MCF 10A (cell line): ENCODE measurements around the gene AFP. TPM values are rescaled to one million over a fixed set of nuclear protein-coding genes. Genes with fewer than 3 reads are reported as not detected.

Experiments used
- BruUV-seq: library from RNA; stranded (reverse); fragments of 400-500 nt; replicated peaks from 2 replicates; lab custom pipeline; 2021; lab: Mats Ljungman, UMichigan
- CTCF ChIA-PET: fragments of 300-600 bp; sonication (Branson Sonifier 250); formaldehyde crosslinking; extraction: SDS; loops from one replicate; lab custom pipeline; 2021; ENCODE audit warnings: antibody characterized with exemption, inconsistent platforms; lab: Yijun Ruan, JAX
- POLR2A ChIA-PET: fragments of 300-600, 350-650 bp; sonication (Branson Sonifier 250); formaldehyde crosslinking; extraction: SDS; loops from one replicate; lab custom pipeline; 2020; ENCODE audit warnings: antibody characterized with exemption, inconsistent platforms; lab: Yijun Ruan, JAX
- DNase-seq: peaks from one replicate; pipeline ENCODE4 v3.0.0-alpha.2; 2018; ENCODE audit not compliant: unreplicated experiment
- H3K27ac Mint-ChIP-seq: one replicate; pipeline ENCODE4 v1.8.0; 2022; ENCODE audit warnings: mild to moderate bottlenecking, low read depth, mixed read lengths; ENCODE audit not compliant: unreplicated experiment
- H3K27me3 Mint-ChIP-seq: one replicate; pipeline ENCODE4 v1.8.0; 2022; ENCODE audit warnings: mixed read lengths; ENCODE audit not compliant: insufficient read depth, unreplicated experiment
- H3K36me3 Mint-ChIP-seq: one replicate; pipeline ENCODE4 v1.8.0; 2022; ENCODE audit warnings: mild to moderate bottlenecking, moderate library complexity, mixed read lengths; ENCODE audit not compliant: insufficient read depth, unreplicated experiment
- H3K4me1 Mint-ChIP-seq: one replicate; pipeline ENCODE4 v1.8.0; 2022; ENCODE audit warnings: mixed read lengths; ENCODE audit not compliant: insufficient read depth, unreplicated experiment
- H3K4me3 Mint-ChIP-seq: one replicate; pipeline ENCODE4 v1.8.0; 2022; ENCODE audit warnings: mild to moderate bottlenecking, moderate library complexity, mixed read lengths; ENCODE audit not compliant: unreplicated experiment
- H3K9me3 Mint-ChIP-seq: one replicate; pipeline ENCODE4 v1.8.0; 2022; ENCODE audit warnings: mixed read lengths; ENCODE audit not compliant: unreplicated experiment
- CTCF ChIP-seq: fragments of 200-600 bp; IDR thresholded peaks from one replicate; pipeline ENCODE4 v1.8.0; 2022; ENCODE audit warnings: antibody characterized with exemption, mild to moderate bottlenecking; ENCODE audit not compliant: unreplicated experiment
- intact Hi-C: fragments of 100-400 bp; cut with micrococcal nuclease; formaldehyde crosslinking; loops from 2 replicates; pipeline ENCODE4 v1.14.1; 2022
- total RNA-seq: library from RNA; stranded (reverse); gene quantifications from 2 replicates; pipeline ENCODE4 v1.2.3, GENCODE V29; 2022

Gene AFP
- total RNA-seq, 1 experiment from 2014 or later, result not detected

- H3K9me3 Mint-ChIP-seq, result no peaks in the 10 kb centered on the region
- H3K4me3 Mint-ChIP-seq, result no peak overlapping the region
- CTCF ChIA-PET, result interaction anchor here (0.9 kb wide), 1 partner anchor 245 kb away, joined by 3 read pairs; no protein-coding TSS in a partner anchor
- POLR2A ChIA-PET, result interaction anchor here (1.2 kb wide), 1 partner anchor 11 kb away, joined by 4 read pairs; no protein-coding TSS in a partner anchor
- no peaks in the 10 kb centered on the region for H3K36me3 Mint-ChIP-seq
- intact Hi-C loops, result no loop called here
- H3K4me1 Mint-ChIP-seq, result no peaks in the 10 kb centered on the region
- peak; percentile 40 for DNase-seq
- TF ChIP-seq CTCF, result no peak
- H3K27ac Mint-ChIP-seq, result no peak overlapping the region
- no TSS peak for BruUV-seq
- peaks cover 30% of the 10 kb centered on the region for H3K27me3 Mint-ChIP-seq
These were observed 18.0 kb upstream of the AFP start for GRCh38 chr4:73417973-73418372.

- no peaks in the 10 kb centered on the region for H3K36me3 Mint-ChIP-seq
- no peaks in the 10 kb centered on the region for H3K9me3 Mint-ChIP-seq
- intact Hi-C loops, result no loop called here
- no peak overlapping the region for H3K27ac Mint-ChIP-seq
- DNase-seq, result no peak
- no peak for TF ChIP-seq CTCF
- H3K4me3 Mint-ChIP-seq, result no peak overlapping the region
- H3K4me1 Mint-ChIP-seq, result no peaks in the 10 kb centered on the region
- CTCF ChIA-PET, result interaction anchor here (0.9 to 2.6 kb wide), 3 partner anchors 27 to 244 kb away, joined by 3 to 7 read pairs (median 4); no protein-coding TSS in a partner anchor
- H3K27me3 Mint-ChIP-seq, result peaks cover 30% of the 10 kb centered on the region
- POLR2A ChIA-PET, result no interaction called here
- BruUV-seq, result no TSS peak
These were observed 17.3 kb upstream of the AFP start for GRCh38 chr4:73418677-73419076.

GRCh38 chr4:73419106-73420038 lies 16.6 kb upstream of the AFP start:
- no peak for TF ChIP-seq CTCF
- no peak overlapping the region for H3K27ac Mint-ChIP-seq
- H3K9me3 Mint-ChIP-seq, result no peaks in the 10 kb centered on the region
- no peaks in the 10 kb centered on the region for H3K36me3 Mint-ChIP-seq
- no peaks in the 10 kb centered on the region for H3K4me1 Mint-ChIP-seq
- DNase-seq, result no peak
- no TSS peak for BruUV-seq
- H3K4me3 Mint-ChIP-seq, result no peak overlapping the region
- intact Hi-C loops, result no loop called here
- peaks cover 30% of the 10 kb centered on the region for H3K27me3 Mint-ChIP-seq
- POLR2A ChIA-PET, result no interaction called here
- CTCF ChIA-PET, result interaction anchor here (0.6 to 2.6 kb wide), 4 partner anchors 27 to 244 kb away, joined by 3 to 7 read pairs (median 4); no protein-coding TSS in a partner anchor

GRCh38 chr4:73420615-73421014 lies 15.4 kb upstream of the AFP start:
- ChIA-PET CTCF (interaction anchor here (1.3 to 2.6 kb wide), 3 partner anchors 14 to 79 kb away, joined by 3 to 7 read pairs (median 4); no protein-coding TSS in a partner anchor), POLR2A (no interaction called here)
- no peak overlapping the region for H3K27ac Mint-ChIP-seq
- no peaks in the 10 kb centered on the region for H3K9me3 Mint-ChIP-seq
- TF ChIP-seq CTCF, result no peak
- H3K27me3 Mint-ChIP-seq, result peaks cover 22% of the 10 kb centered on the region
- no peak for DNase-seq
- BruUV-seq, result no TSS peak
- no peaks in the 10 kb centered on the region for H3K36me3 Mint-ChIP-seq
- H3K4me1 Mint-ChIP-seq, result no peaks in the 10 kb centered on the region
- no peak overlapping the region for H3K4me3 Mint-ChIP-seq
- intact Hi-C loops, result no loop called here
